CD4-positive, alpha-beta T cell treated with Interleukin-4 for 1 hour (primary cell): Measurements from ENCODE around the gene GPR153.
"Not testable (repeated sequence)": the region's sequence is repeated elsewhere in the genome, so short reads cannot be mapped to it uniquely, and the experiment has no call there.

ENCODE experiments used
- DNase-seq, 2 donors: peaks; one replicate each; pipeline ENCODE4 v3.0.0-alpha.2; 2020 to 2022

The GPR153 gene

DNA sequence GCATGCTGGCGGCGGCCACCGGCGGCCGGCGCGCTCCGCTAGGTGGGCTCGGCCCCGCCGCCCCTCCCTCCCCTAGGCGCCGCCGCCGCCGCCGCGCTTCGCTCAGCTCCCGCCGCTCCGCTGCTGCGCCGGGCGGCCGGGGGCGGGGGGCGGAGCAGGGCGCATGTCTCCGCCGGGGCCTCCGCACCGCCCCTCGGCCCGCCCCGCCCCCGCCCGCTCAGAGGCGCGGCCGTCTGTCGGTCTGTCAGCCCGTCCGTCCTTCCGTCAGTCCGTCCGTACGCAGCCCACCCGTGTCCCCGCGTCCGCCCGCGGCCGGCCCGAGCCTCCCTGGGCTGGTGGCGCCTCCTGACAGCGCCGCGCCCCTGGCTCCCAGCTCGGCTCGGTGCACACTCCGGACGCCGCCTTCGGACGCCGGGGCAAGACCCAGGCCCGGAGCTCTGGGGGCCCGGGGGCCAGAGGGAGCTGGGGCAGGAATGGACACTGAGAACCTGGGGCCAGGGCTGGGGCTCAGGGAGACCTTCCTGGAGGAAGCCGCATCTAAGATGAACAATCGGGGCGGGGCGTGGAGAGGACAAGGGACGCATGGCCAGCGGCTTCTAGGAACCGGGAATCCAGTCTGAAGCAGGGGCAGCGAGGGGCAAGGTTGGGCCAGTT lies at the start of gene GPR153:
TSS of gene GPR153 (minus strand) at position 138 of the 654 bp plus-strand sequence. CDS start 6,193 bp downstream, outside the sequence.
- DNase-seq = peak; percentile 26 to 42

DNA sequence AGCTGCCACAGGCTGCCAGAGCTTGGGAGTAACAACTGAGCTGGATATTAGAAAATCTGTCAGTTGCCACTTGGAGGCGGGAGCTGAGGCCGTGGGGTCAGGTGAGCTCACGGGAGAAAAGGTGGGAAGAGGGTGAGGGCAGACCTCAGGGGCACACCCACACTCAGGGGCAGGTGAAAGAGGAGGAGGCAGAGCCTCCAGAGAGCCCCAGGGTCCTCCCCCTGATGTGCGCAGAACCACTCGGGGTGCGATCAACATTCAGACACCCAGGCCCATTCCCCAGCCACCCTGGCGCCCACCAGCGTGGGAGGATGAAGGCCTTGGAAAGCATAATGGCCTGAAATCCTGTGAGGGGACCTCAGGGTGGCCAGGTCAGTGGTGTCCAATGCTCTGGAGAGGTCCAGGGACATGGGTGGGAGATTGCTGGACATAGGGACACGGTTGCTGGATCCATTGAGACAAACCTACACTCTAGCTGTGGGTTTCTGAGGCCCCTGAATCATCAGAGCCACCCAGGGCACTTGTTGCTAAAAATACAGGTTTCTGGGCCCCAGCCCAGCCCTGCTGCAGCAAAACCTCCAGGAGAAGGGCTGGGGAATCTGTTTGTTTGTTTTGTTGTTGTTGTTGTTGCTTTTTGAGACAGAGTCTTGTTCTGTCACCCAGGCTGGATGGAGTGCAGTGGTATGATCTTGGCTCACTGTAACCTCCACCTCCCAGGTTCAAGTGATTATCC lies 49.4 kb upstream of the GPR153 start:
- no peak for DNase-seq

DNA sequence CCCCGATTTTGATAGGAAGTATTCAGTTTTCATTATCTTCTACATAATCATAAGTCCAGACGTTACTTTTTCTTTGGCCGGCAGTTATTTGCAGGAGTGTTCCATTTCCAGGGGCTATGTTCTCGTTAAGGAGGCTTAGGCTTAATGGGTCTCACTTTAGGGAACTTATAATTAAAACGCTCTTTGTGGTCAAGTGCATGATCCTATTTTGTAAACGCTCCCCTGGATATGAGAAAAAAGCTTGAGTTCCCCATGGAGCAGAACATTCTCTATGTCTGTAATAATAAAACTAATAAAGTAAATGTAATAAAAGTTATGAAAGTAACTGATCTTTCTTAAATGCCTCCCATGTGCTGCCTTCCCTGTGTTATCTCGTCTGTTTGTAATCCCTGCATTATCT lies 48.7 kb upstream of the GPR153 start:
- DNase-seq = no peak

DNA sequence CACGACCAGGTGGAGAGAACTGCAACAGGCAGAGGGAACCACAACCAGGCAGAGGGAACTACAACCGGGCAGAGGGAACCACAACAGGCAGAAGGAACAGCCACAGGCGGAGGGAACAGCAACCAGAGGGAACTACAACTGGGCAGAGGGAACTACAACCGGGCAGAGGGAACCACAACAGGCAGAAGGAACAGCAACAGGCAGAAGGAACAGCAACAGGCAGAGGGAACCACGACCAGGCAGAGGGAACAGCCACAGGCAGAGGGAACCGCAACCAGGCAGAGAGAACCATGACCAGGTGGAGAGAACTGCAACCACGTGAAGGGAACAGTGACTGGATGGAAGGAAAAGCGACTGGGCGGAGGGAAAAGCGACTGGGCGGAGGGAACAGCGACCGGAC lies 47.6 kb upstream of the GPR153 start:
- DNase-seq = no peak

DNA sequence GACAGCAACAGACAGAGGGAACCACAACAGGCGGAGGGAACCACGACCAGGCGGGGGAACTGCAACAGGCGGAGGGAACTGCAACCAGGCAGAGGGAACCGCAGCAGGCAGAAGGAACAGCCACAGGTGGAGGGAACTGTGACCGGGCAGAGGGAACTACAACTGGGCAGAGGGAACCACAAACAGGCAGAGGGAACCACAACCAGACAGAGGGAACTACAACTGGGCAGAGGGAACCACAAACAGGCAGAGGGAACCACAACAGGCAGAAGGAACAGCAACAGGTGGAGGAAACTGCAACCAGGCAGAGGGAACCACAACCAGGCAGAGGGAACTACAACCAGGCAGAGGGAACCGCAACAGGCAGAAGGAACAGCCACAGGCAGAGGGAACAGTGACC lies 46.8 kb upstream of the GPR153 start:
- DNase-seq = not testable (repeated sequence)

DNA sequence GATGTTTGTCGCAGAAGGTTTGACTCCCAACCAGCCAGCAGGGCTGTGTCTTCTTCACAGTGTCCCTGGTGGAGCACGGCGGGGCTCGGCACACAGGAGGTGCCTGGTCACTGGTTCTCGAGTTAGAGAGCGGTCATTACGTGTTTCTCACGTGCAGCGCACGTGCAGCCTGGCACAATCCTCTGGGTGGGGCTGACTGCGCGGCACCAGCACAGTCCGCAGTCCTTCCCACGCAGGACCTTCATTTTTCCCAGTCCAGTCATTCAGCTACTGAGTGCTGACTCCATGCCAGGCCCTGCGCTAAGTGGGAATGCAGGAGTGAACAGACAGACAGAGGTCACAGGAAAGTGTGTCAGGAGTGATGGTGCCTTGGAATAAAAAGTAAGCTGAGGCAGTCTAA lies 46.2 kb upstream of the GPR153 start:
- DNase-seq = no peak

DNA sequence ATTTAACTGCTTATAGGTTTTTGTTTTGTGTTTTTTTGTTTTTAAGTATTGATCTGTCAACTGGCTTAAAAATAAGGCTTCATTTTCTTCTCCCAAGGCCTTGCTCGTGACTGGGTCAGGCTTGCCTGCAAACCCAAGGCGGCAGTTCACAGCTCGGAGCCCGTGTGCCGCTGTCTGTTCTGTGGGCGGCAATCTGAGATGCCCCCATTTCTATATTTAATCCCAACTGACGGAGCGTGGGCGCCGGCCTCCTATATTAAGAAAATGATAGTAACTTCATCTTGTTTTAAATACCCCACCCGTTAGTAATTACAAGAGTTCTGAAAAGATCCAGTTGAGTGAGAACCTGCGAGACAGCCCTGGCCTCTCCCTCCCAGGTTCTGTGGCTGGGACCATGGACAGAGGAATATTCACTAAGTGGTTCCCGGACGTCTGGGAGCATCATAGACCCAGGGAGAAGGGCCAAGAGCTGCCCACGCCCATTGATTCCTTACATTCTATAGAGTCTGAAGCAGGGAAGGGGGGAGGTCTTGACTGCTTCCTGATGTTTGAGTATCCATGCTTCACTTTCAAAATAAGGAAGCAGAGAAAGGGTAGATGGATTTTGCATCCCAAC lies 42.6 kb upstream of the GPR153 start:
- DNase-seq = no peak

DNA sequence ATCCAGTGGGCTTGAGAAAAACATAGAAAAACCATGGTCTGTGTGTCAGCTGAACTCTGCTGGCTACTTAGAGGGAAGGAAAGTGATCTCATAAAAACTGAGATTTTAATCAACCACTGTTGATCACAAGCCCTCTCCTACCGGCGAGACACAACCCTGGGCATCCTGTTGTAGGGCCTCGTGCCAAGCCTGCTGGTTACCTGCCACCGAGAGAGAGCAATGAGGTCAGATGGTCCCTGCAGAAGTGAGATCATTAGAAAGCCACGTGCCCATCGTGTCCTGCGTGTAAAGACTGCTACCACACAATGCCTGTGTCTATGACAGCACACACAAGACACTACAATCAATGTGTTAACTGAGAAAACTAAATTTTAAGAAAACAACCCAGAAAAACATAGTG lies 41.7 kb upstream of the GPR153 start:
- no peak for DNase-seq

DNA sequence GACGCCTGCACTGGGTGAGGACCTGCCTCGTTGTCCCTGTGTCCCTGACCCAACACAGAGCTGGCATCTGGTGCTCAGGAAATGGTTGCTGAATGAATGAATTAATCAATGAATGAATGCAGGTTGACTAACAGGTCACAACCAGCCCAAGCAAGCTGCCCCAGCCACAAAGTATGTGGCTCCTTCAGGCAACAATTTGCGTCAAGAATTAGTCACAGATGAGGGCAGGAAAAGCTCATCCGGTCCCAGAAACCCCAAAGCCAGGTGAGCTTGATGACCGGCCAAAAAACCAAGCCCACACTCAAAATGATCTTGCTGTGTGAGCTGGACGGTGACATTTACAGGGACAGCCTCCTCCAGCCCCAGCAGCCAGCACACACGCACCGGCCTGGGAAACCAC lies 40.6 kb upstream of the GPR153 start:
- DNase-seq = no peak

DNA sequence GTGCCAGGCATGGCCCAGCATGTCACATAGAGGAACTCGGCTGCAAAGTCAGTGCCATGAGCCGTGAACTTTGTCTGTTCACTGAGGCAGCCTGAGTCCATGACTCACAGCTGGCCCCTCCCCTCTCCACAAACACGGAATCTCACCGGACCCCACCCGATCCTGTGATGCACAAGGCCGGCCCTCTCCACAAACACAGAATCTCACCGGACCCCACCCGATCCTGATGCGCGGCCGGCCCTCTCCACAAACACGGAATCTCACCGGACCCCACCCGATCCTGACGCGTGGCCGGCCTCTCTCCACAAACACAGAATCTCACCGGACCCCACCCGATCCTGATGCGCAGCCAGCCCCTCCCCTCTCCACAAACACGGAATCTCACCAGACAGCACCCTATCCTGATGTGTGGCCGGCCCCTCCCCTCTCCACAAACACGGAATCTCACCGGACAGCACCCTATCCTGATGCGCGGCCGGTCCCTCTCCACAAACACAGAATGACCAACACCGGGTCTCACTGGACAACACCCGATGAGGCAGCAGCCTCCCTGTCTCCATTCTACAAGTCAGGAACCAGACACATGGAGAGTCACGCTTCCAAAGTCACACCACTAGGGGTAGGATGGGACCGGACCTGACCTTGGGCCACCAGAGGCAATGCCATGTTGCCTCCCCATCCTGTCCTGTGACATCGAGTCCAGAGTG lies 39.6 kb upstream of the GPR153 start:
- DNase-seq = no peak

DNA sequence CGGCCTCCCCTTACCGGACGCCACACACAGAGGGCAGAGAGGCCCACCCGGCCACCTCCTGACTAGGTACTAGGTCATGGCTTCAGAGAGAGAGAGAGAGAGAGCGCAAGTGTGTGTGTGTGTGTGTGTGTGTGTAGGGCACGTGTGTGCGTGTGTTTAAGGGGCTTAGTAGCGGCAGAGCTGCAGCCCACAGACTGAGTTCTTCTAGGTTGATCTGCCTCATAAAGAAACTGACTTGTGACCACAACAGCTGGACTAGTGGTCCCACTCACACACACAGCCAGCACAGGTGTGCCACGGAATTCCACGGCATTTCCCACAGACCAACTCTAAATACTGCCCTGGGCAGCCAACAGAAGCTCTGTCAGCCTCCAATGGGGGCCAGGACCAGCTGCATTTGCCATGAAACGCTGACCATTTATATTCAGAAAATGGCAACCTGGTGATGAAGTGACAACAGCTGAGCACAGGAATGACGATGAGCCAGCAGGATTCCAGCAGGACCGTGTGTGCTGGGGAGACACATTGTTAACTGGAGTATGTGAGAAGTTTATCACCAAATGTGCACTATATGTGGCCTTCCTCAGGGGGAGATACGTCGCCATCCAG lies 38.8 kb upstream of the GPR153 start:
- no peak for DNase-seq

DNA sequence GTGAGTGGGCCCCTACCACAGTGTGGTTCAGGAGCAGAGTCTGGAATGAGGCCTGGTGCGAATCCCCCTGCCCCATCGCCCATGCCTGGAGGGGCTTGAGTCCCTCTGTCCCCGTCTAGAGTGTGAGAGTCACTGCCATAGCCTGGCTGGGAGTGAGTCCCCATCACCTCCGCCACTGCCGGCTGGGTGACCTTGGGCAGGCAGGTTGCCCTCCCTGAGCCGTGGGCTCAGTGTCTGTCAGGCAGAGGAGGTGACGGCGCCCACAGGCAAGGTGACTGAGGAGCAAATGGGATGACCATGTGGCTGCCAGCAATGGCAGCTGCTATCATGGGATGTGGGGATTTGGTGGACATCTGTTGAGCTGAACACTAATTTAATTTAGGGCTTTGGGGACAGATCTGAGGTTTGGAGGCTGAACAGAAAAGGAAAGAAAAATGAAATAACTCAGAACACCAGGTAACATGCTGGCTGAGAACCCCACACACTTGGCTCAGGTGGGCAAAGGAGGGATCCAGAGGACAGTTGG lies 38.1 kb upstream of the GPR153 start:
- no peak for DNase-seq

DNA sequence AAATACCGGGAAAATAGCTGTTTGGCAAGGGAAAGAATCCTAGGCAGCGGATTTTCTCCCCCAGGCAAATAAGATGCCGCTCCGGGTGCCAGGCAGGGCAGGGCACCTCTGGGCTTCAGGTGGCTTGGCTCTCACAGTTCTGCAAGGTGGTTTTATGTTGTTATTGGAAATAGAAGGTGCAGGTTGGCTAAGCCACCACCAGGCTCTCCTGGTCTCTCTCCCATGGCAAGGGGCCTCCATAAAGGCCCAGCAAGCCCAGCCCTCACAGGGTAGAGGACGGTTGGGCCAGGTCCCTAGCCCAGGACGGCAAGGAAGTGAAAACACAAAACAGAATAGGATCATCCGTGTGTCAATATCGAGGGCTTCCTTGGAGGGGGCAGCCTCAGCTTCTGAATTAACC lies 37.6 kb upstream of the GPR153 start:
- DNase-seq = no peak

DNA sequence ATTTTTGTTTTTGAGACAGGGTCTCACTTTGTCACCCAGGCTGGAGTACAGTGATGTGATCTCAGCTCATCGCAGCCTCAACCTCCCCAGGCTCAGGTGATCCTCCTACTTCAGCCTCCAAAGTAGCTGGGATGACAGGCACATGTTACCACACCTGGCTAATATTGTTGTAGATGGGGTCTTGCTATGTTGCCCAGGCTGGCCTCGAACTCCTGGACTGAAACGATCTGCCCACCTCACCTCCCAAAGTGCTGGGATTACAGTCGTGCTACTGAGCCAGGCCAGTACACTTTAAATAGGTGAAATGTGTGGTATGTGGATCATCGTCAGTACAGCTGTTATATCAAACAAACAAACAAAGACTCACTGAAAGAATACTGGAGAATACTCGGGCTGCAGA lies 35.0 kb upstream of the GPR153 start:
- no peak for DNase-seq

DNA sequence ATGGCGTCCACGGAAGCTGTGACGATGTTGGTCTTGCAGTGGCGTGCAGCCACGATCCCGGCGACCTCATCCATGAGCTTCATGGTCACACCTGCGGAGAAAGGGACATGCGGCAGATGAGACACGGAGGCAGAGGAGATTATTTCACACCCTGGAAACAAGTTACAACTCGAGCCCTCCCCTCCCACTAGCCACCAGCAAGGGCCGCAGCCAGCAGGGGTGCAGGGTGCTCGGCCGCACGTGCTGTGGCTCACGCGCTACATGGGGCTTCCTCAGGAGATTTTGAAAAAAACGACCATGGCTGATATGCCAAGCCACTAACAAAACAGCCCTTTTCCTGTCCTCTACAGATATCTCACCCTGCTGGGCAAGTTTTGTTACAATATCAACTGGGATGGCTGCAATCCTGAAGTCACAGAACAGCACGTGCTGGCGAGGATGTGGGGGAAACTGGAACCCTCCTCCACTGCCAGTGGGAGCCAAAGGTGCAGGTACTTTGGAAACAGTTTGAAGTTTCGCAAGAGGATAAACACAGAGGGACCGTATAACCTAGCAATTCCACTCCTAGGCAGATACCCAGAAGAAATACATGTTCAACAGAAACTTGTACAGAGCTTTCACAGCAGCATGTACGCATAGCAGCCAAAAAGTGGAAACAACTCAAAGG lies 34.1 kb upstream of the GPR153 start:
- DNase-seq = peak in 1 of 2 donors; percentile 10

DNA sequence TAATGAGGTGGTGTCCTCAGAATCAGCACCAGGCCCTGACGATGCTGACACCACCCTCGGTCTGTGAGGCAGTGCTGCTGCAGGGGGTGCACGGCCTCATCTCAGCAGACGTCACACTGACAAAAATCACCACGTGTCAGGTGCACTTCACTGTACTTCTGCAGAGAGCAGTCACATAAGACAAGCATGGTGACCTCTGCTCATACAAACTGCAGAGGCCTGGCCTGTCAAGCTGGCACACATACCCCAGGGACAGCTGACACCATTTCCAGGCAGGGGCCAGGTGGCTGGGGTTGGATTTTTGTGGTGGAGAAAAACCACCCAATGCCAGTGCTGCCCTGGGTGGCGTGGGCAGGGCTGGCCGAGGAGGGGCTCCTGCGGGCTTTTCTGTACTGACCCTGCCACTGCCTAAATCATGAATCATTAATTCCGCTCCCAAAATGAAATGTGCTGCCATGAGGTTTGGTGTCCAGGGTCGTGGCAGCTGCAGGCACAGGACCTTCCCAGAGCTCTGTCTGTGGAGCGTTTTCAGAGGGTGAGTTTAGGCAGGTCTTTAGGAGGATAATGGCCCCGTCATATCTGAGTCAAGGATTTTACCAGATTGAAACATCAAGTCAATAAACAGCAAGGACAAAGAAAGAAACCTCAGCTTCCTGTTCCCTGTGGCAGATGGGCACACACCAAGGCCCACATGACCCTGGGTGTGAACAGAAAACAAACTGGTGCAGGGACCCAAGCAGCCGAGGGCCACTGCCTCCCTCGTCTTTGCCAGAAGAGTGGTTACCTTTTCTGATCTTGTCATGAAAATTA lies 33.4 kb upstream of the GPR153 start:
- peak in 1 of 2 donors; percentile 17 for DNase-seq

DNA sequence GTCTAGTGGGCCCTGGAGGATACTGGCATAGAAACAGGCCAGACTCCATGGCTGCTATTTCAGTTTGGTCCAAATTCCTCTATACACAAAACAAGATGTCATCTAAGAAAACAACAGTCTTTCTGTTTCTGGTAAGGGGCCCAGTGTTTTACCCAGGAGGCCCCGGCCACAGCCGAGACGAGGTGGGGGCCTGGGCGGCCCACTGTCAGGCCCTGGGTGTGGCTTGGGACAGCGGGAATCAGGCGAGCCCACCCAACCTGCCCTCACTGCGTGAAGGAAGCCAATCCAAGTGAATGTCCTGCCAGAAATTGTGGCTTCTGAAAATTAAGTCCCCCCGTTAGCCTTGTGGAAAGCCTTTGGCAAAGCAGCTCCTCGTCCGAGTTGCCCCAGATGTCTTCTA lies 31.2 kb upstream of the GPR153 start:
- no peak for DNase-seq

DNA sequence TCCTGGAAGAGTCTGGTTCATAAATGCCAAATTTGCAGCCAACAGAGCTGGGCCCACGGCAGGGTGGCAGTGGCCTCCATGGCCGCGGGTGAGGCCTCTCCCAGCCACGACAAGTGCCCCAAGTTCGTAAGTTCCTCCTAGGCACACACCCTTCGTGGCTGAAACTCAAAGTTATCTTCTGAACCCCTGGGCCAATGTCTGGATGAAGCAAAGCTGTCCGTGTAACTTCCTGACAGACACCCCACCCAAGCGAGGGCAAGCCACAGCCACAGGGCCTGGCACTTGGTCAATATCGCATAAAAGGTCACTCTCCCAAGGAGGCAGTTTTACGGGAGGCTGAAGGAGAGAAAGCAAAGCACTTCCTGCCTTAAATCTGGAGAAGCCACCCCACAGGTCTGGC lies 27.8 kb upstream of the GPR153 start:
- no peak for DNase-seq

DNA sequence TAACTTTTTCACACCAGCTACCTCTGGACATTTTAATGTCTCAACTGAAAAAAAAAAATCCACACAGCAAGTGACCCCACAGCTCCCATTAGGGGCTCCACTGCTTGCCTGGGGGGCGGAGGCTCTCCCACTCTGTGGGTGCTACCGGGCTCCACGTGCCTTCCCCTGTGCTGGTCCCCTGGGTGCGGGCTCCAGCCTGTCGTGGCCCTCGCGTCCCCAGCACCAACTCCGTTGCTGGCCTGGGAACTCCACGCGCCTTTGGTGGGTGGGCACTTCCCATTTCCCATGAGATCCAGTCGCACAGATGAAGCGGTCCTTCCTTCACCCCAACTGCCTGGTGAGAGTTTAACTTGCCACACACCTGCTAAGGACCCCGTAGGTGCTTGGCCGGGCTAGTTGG lies 27.1 kb upstream of the GPR153 start:
- no peak for DNase-seq

DNA sequence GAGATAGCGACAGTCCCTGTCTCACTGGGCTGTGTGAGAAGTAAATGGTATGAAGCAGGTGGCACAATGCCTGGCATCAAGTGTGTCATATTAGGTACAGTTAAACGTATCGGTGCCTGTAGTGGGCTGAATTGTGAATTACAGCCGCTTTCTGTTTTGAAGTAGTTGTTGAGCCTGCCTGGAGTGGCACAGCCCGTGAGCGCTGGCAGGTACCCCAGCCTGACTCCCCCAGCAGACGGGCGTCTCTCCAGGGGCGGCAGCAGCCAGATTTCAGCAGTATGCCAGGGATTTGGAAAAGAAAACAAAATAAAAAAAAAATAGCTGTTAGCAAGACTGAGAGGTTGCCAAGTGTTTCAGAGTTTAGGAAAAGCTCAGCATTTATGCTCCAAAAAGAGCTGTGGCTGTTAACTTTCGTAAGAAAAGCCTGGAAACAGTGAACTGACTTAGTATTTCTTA lies 26.6 kb upstream of the GPR153 start:
- no peak for DNase-seq

DNA sequence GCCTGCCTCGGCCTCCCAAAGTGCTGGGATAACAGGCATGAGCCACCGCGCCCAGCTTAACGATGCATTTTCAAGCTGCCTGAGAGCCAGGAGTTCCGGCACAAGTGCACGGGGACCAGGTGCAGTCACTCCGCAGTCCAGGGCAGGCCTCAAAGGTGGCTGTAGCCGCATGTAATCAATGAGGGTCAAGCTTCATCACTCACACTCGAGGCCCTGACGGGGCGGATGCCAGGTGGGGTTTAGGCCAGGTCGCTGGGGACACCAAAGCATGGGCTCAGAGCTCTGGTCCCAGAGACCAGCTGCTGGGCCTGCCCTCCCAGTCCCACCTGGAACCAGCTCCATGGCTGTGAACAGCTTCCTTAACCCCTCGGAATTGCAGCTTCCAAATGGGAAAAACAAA lies 26.1 kb upstream of the GPR153 start:
- DNase-seq = no peak
